ENCODE results near the gene PARS2. TPM values are rescaled to one million over a fixed set of nuclear protein-coding genes. Genes with fewer than 3 reads are reported as not detected.

The PARS2 gene
- total RNA-seq, 1 experiment from 2014 or later: 3.5 TPM

GRCh38 chr1:54811739-54812655, 47.7 kb upstream of the PARS2 start:
- ChIA-PET POLR2A (ENCODE audit: unreplicated experiment) (no interaction called here), CTCF (no interaction called here)
- ATAC-seq (no peak), DNase-seq (no peak)
- Histone ChIP-seq H3K27ac (ENCODE audit: low read length) (no peak overlapping the region), H3K4me2 (ENCODE audit: low read length) (no peak overlapping the region), H3F3A (ENCODE audit: low read length, unreplicated experiment) (no peaks in the 10 kb centered on the region), H4K20me1 (ENCODE audit: low read length) (no peaks in the 10 kb centered on the region), H3K79me2 (ENCODE audit: low read length) (no peaks in the 10 kb centered on the region), H3K9ac (ENCODE audit: low read length) (no peak overlapping the region), H3K4me1 (ENCODE audit: insufficient read depth, low read length) (peaks cover 11% of the 10 kb centered on the region), H3K36me3 (ENCODE audit: low read depth, low read length) (no peaks in the 10 kb centered on the region), H3K27me3 (ENCODE audit: low read length) (no peaks in the 10 kb centered on the region), H3K9me2 (replicated peaks; ENCODE audit: low read length) (no peaks in the 10 kb centered on the region), H3K9me3 (ENCODE audit: low read length) (no peaks in the 10 kb centered on the region), H2AFZ (ENCODE audit: low read length) (no peak overlapping the region), H3K4me3 (ENCODE audit: low read length) (no peak overlapping the region)
- BruUV-seq (replicated peaks): no TSS peak
- intact Hi-C loops (cut with micrococcal nuclease): loop anchor here (2.0 to 5.0 kb wide), 2 partner anchors 45 to 313 kb away; no protein-coding TSS in a partner anchor
- TF ChIP-seq CTCF (conservative IDR thresholded peaks at IDR 0.05; ENCODE audit: low read depth, low read length) (no peak), EZH2phosphoT487 (IDR thresholded peaks at IDR 0.05; ENCODE audit: borderline replicate concordance, low read length) (no peak), EZH2 (IDR thresholded peaks at IDR 0.05; ENCODE audit: low read length, unreplicated experiment) (no peak)

DNA sequence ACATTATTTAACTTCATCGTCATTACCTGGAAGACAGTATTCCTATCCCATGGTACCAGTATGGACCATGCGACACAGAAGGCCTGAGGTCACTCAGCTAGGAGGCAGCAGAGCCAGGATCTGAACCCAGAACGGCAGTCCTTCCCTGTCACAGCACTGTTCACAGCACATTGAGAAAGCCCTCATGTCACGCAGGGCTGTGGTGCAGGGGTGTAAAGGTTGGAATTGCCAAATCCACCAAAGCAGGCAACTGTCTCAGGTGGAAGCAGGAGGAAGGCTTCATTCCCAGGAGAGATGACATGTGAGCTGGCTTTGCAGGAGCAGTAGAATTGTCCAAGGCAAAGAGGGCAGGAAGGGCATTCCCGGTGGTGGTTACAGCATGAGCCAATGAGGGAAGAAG, 46.7 kb upstream of the PARS2 start:
- H3K9me3 ChIP-seq (ENCODE audit: low read length): no peaks in the 10 kb centered on the region
- no peak overlapping the region for H3K4me2 ChIP-seq (ENCODE audit: low read length)
- no peak overlapping the region for H3K27ac ChIP-seq (ENCODE audit: low read length)
- ATAC-seq (no peak), DNase-seq (no peak)
- H3K36me3 ChIP-seq (ENCODE audit: low read depth, low read length): no peaks in the 10 kb centered on the region
- no peaks in the 10 kb centered on the region for H3K27me3 ChIP-seq (ENCODE audit: low read length)
- intact Hi-C loops (cut with micrococcal nuclease): loop anchor here (2.0 to 5.0 kb wide), 2 partner anchors 46 to 312 kb away; no protein-coding TSS in a partner anchor
- peaks cover 14% of the 10 kb centered on the region for H3K4me1 ChIP-seq (ENCODE audit: insufficient read depth, low read length)
- POLR2A ChIA-PET (ENCODE audit: unreplicated experiment): no interaction called here
- H3F3A ChIP-seq (ENCODE audit: low read length, unreplicated experiment): no peaks in the 10 kb centered on the region
- CTCF ChIA-PET: no interaction called here
- no peaks in the 10 kb centered on the region for H4K20me1 ChIP-seq (ENCODE audit: low read length)
- no peak overlapping the region for H3K9ac ChIP-seq (ENCODE audit: low read length)
- TF ChIP-seq CTCF (conservative IDR thresholded peaks at IDR 0.05; ENCODE audit: low read depth, low read length): no peak
- no peak for TF ChIP-seq EZH2 (IDR thresholded peaks at IDR 0.05; ENCODE audit: low read length, unreplicated experiment)
- TF ChIP-seq EZH2phosphoT487 (IDR thresholded peaks at IDR 0.05; ENCODE audit: borderline replicate concordance, low read length): no peak
- H3K9me2 ChIP-seq (replicated peaks; ENCODE audit: low read length): no peaks in the 10 kb centered on the region
- no peak overlapping the region for H2AFZ ChIP-seq (ENCODE audit: low read length)
- H3K4me3 ChIP-seq (ENCODE audit: low read length): no peak overlapping the region
- no TSS peak for BruUV-seq (replicated peaks)
- H3K79me2 ChIP-seq (ENCODE audit: low read length): no peaks in the 10 kb centered on the region

Measured in PC-3 (cell line).